MM.1S (cell line): ENCODE results near the gene EXOC6.

Source experiments
- CTCF ChIP-seq: fragments of 300-600 bp; sonication (generic); IDR thresholded peaks from 2 replicates; pipeline ENCODE4 v1.5.1; 2016; ENCODE audit warnings: antibody characterized with exemption, low read length, mixed read lengths
- EZH2 ChIP-seq: fragments of 300-600 bp; sonication (generic); optimal IDR thresholded peaks from 2 replicates; pipeline ENCODE3; 2017; ENCODE audit warnings: low read depth, mild to moderate bottlenecking, antibody characterized with exemption, low read length, mixed read lengths
- EZH2phosphoT487 ChIP-seq: fragments of 300-600 bp; sonication (generic); IDR thresholded peaks from 2 replicates; pipeline ENCODE4 v1.6.1; 2018; ENCODE audit warnings: antibody characterized with exemption, low read length

GRCh38 chr10:92876509-92877036 is 28.3 kb downstream of the EXOC6 start:
- no peak for TF ChIP-seq CTCF
- TF ChIP-seq EZH2: no peak
- no peak for TF ChIP-seq EZH2phosphoT487
